HCT116 (cell line): ENCODE data around the gene NELL1. TPM values are rescaled to one million over a fixed set of nuclear protein-coding genes. Genes with fewer than 3 reads are reported as not detected.

Experiments used
- ATAC-seq: fragments of 200-7000 bp; cut with Tn5 transposase; 2 replicates; pipeline ENCODE4 v1.9.1; 2020; ENCODE audit warnings: mild to moderate bottlenecking, moderate library complexity
- BruUV-seq: library from RNA; stranded (reverse); fragments of 400-500 nt; replicated peaks from 2 replicates; lab custom pipeline; 2021; lab: Mats Ljungman, UMichigan
- CTCF ChIA-PET: fragments of 300-600 bp; sonication (Branson Sonifier 250); formaldehyde crosslinking; loops from one replicate; lab custom pipeline; 2021; ENCODE audit warnings: antibody characterized with exemption; lab: Charles Lee
- POLR2A ChIA-PET: fragments of 300-600, 350-600 bp; sonication (Branson Sonifier 250); formaldehyde crosslinking; loops from one replicate; lab custom pipeline; 2021; ENCODE audit warnings: antibody characterized with exemption; lab: Charles Lee
- RAD21 ChIA-PET, 2 experiments: fragments of 300-600 bp; sonication (Branson Sonifier 250); formaldehyde crosslinking; loops; one replicate each; lab custom pipeline; 2023; ENCODE audit warnings: low total read pairs in 2 of 2; ENCODE audit not compliant: uncharacterized antibody in 2 of 2, unreplicated experiment in 2 of 2, low non-redundant PET in 1 of 2; lab: Charles Lee
- DNase-seq: peaks from one replicate; pipeline ENCODE4 v3.0.0-alpha.2; 2010; ENCODE audit warnings: low read depth, low spot score
- H2AFZ ChIP-seq: fragments of 200-600 bp; shearing (Covaris generic), sonication (generic); 2 replicates; pipeline ENCODE4 v1.6.1; 2017; ENCODE audit warnings: low read depth, mixed run types, mixed read lengths, antibody characterized with exemption, low read length; ENCODE audit not compliant: poor library complexity, severe bottlenecking
- H3K27ac ChIP-seq: 2 replicates; pipeline ENCODE4 v1.5.1; 2012; ENCODE audit warnings: low read depth, low read length
- H3K27me3 ChIP-seq: fragments of 200-600 bp; sonication (generic); 2 replicates; pipeline ENCODE4 v1.6.1; 2016; ENCODE audit warnings: mixed run types, low read length, mixed read lengths; ENCODE audit not compliant: insufficient read depth
- H3K36me3 ChIP-seq, 2 experiments: fragments of 200-500 bp in 1 of 2; fragments of 200-600 bp in 1 of 2; sonication (Bioruptor generic) in 1 of 2; sonication (generic) in 1 of 2; 2 replicates each; pipeline versions ENCODE4 v1.5.1 to v1.6.1; 2014 to 2016; ENCODE audit warnings: low read length in 2 of 2, inconsistent platforms in 1 of 2, mixed read lengths in 1 of 2, mixed run types in 1 of 2; ENCODE audit not compliant: insufficient read depth in 2 of 2, control insufficient read depth in 1 of 2
- H3K4me1 ChIP-seq, 2 experiments: fragments of 200-600 bp in 1 of 2; sonication (generic) in 1 of 2; 2 replicates each; pipeline versions ENCODE4 v1.5.1 to v1.6.1; 2012 to 2017; ENCODE audit warnings: low read length in 2 of 2, inconsistent platforms in 1 of 2, mild to moderate bottlenecking in 1 of 2, mixed read lengths in 1 of 2, mixed run types in 1 of 2, moderate library complexity in 1 of 2; ENCODE audit not compliant: insufficient read depth in 2 of 2, control insufficient read depth in 1 of 2
- H3K4me2 ChIP-seq: fragments of 200-600 bp; sonication (generic); 2 replicates; pipeline ENCODE4 v1.6.1; 2017; ENCODE audit warnings: mixed run types, low read length, mixed read lengths
- H3K4me3 ChIP-seq, 2 experiments: fragments of 200-600 bp in 1 of 2; sonication (generic) in 1 of 2; replicated peaks in 1 of 2; 2 replicates each; pipeline ENCODE4 v1.5.1; 2011 to 2016; ENCODE audit warnings: low read length in 2 of 2, control low read depth in 1 of 2, low read depth in 1 of 2, mild to moderate bottlenecking in 1 of 2, mixed read lengths in 1 of 2, mixed run types in 1 of 2
- H3K79me2 ChIP-seq: fragments of 200-600 bp; sonication (generic); 2 replicates; pipeline ENCODE4 v1.6.1; 2017; ENCODE audit warnings: mild to moderate bottlenecking, mixed run types, low read length, moderate library complexity, mixed read lengths; ENCODE audit not compliant: insufficient read depth
- H3K9ac ChIP-seq: fragments of 200-600 bp; sonication (generic); 2 replicates; pipeline ENCODE4 v1.6.1; 2016; ENCODE audit warnings: low read length, mixed read lengths
- H3K9me2 ChIP-seq: fragments of 200-600 bp; sonication (generic), shearing (Covaris generic); 2 replicates; pipeline ENCODE4 v1.6.1; 2017; ENCODE audit warnings: mixed run types, mild to moderate bottlenecking, moderate library complexity; ENCODE audit not compliant: insufficient read depth
- H3K9me3 ChIP-seq, 2 experiments: fragments of 200-500 bp in 1 of 2; fragments of 200-600 bp in 1 of 2; sonication (Bioruptor generic) in 1 of 2; sonication (generic) in 1 of 2; 2 replicates each; pipeline ENCODE4 v1.6.1; 2014 to 2017; ENCODE audit warnings: low read length in 2 of 2, mixed read lengths in 2 of 2, inconsistent platforms in 1 of 2, low read depth in 1 of 2, mild to moderate bottlenecking in 1 of 2, mixed run types in 1 of 2, moderate library complexity in 1 of 2; ENCODE audit not compliant: control insufficient read depth in 1 of 2, insufficient read depth in 1 of 2
- H4K20me1 ChIP-seq: fragments of 200-600 bp; sonication (generic), shearing (Covaris generic); 2 replicates; pipeline ENCODE4 v1.6.1; 2017; ENCODE audit warnings: mixed run types, mild to moderate bottlenecking, moderate library complexity; ENCODE audit not compliant: insufficient read depth
- CBX3 ChIP-seq: IDR thresholded peaks from 2 replicates; pipeline ENCODE4 v1.6.1; 2012; ENCODE audit warnings: low read depth
- CTCF ChIP-seq, 3 experiments: fragments of 200-600 bp in 1 of 3; sonication (generic) in 1 of 3; IDR thresholded peaks in 2 of 3; conservative IDR thresholded peaks in 1 of 3; 2 replicates each; pipeline ENCODE4 v1.5.1; 2012 to 2017; ENCODE audit warnings: low read depth in 2 of 3, low read length in 2 of 3, antibody characterized with exemption in 1 of 3, borderline replicate concordance in 1 of 3, control low read depth in 1 of 3, mild to moderate bottlenecking in 1 of 3, mixed read lengths in 1 of 3, mixed run types in 1 of 3, moderate library complexity in 1 of 3; ENCODE audit not compliant: insufficient read depth in 1 of 3
- EGR1 ChIP-seq: IDR thresholded peaks from 2 replicates; pipeline ENCODE4 v1.6.1; 2012; ENCODE audit warnings: low read depth
- EZH2 ChIP-seq: fragments of 200-600 bp; sonication (generic); IDR thresholded peaks from 2 replicates; pipeline ENCODE4 v1.6.1; 2017; ENCODE audit warnings: antibody characterized with exemption, mixed run types
- MAX ChIP-seq: IDR thresholded peaks from 2 replicates; pipeline ENCODE4 v1.6.1; 2012
- POLR2A ChIP-seq: IDR thresholded peaks from 2 replicates; pipeline ENCODE4 v1.7.0; 2011; ENCODE audit warnings: borderline replicate concordance; ENCODE audit not compliant: insufficient read depth, insufficient read length; ENCODE audit errors: extremely low read depth
- POLR2AphosphoS5 ChIP-seq: IDR thresholded peaks from 2 replicates; pipeline ENCODE4 v1.6.1; 2011; ENCODE audit warnings: mild to moderate bottlenecking, low read depth, low read length, moderate library complexity
- RAD21 ChIP-seq: IDR thresholded peaks from 2 replicates; pipeline ENCODE4 v1.6.1; 2012; ENCODE audit warnings: low read depth, mild to moderate bottlenecking
- SIN3A ChIP-seq: IDR thresholded peaks from 2 replicates; pipeline ENCODE4 v1.6.1; 2012; ENCODE audit warnings: low read depth
- SRF ChIP-seq: IDR thresholded peaks from 2 replicates; pipeline ENCODE4 v1.6.1; 2012; ENCODE audit warnings: low read depth
- TCF7L2 ChIP-seq: IDR thresholded peaks from 2 replicates; pipeline ENCODE4 v1.7.0; 2011; ENCODE audit warnings: borderline replicate concordance, inconsistent platforms; ENCODE audit not compliant: insufficient read depth, insufficient read length; ENCODE audit errors: extremely low read depth
- YY1 ChIP-seq: IDR thresholded peaks from 2 replicates; pipeline ENCODE4 v1.6.1; 2011; ENCODE audit warnings: low read length, low read depth, moderate library complexity, mild to moderate bottlenecking; ENCODE audit not compliant: insufficient replicate concordance; ENCODE audit errors: extremely low read depth
- ZBTB33 ChIP-seq: IDR thresholded peaks from 2 replicates; pipeline ENCODE4 v1.6.1; 2011; ENCODE audit warnings: mild to moderate bottlenecking, low read length, moderate library complexity; ENCODE audit not compliant: insufficient replicate concordance; ENCODE audit errors: extremely low read depth
- ZFX ChIP-seq: fragments of 450-650 bp; IDR thresholded peaks from 2 replicates; pipeline ENCODE4 v1.6.1; 2017
- intact Hi-C: fragments of 100-400 bp; cut with micrococcal nuclease; formaldehyde crosslinking; loops from 2 replicates; pipeline ENCODE4 v1.10.0; 2022
- total RNA-seq: library from RNA; stranded (reverse); gene quantifications from one replicate; pipeline ENCODE4 v1.2.1, GENCODE V29; 2021; ENCODE audit not compliant: unreplicated experiment

Gene NELL1
- total RNA-seq, 1 experiment from 2014 or later, result not detected

GRCh38 chr11:20783220-20783619, 113.8 kb downstream of the NELL1 start:
- no peaks in the 10 kb centered on the region for H3K4me1 ChIP-seq
- H3K27ac ChIP-seq, result no peak overlapping the region
- H4K20me1 ChIP-seq, result no peaks in the 10 kb centered on the region
- BruUV-seq, result no TSS peak
- ChIA-PET CTCF (no interaction called here), RAD21 (no interaction called here), POLR2A (no interaction called here)
- no peaks in the 10 kb centered on the region for H3K9me2 ChIP-seq
- H3K36me3 ChIP-seq, result no peaks in the 10 kb centered on the region
- H3K4me2 ChIP-seq, result no peak overlapping the region
- no peaks in the 10 kb centered on the region for H3K79me2 ChIP-seq
- H3K9me3 ChIP-seq, result no peaks in the 10 kb centered on the region
- TF ChIP-seq ZBTB33 (no peak), SIN3A (no peak), MAX (no peak), EGR1 (no peak), CBX3 (no peak), POLR2AphosphoS5 (no peak), YY1 (no peak), POLR2A (no peak), TCF7L2 (no peak), CTCF (IDR thresholded peaks at IDR 0.05 in 2 of 3, conservative IDR thresholded peaks at IDR 0.05 in 1 of 3; ENCODE audit: borderline replicate concordance in 1 of 3, insufficient read depth in 1 of 3, low read depth in 2 of 3, low read length in 2 of 3) (no peak), EZH2 (no peak), SRF (no peak), RAD21 (no peak), ZFX (no peak)
- DNase-seq (no peak), ATAC-seq (no peak)
- H2AFZ ChIP-seq, result no peak overlapping the region
- H3K27me3 ChIP-seq, result no peaks in the 10 kb centered on the region
- no peak overlapping the region for H3K9ac ChIP-seq
- no peak overlapping the region for H3K4me3 ChIP-seq
- intact Hi-C loops, result no loop called here
